ENCODE data around the gene ITIH3. TPM values are rescaled to one million over a fixed set of nuclear protein-coding genes. Genes with fewer than 3 reads are reported as not detected.

Gene ITIH3
- total RNA-seq, 4 donors from 2014 or later = 0.26 to 3.7 (median 1.3) TPM; not detected in 1

GRCh38 chr3:52844290-52844975 is 49.8 kb downstream of the ITIH3 start:
- 76 to 81% methylated on average over 15 to 18 of the region's 18 CpGs for WGBS, 2 donors
- peaks cover 0 to 56% (median under 1%) of the 10 kb centered on the region in 3 donors for H3K36me3 ChIP-seq
- H3K4me3 ChIP-seq = no peak overlapping the region
- H3K27ac ChIP-seq = peak overlapping the region; percentile 46 to 92 (median 78)
- H3K9me3 ChIP-seq = no peaks in the 10 kb centered on the region
- DNase-seq = no peak
- intact Hi-C loops (cut with DNase I) = no loop called here
- no peak for TF ChIP-seq CTCF (IDR thresholded peaks at IDR 0.05)
- no peak for TF ChIP-seq POLR2A (IDR thresholded peaks at IDR 0.05)
- H3K27me3 ChIP-seq = no peaks in the 10 kb centered on the region
- peaks cover 0 to 67% (median 37%) of the 10 kb centered on the region in 3 donors for H3K4me1 ChIP-seq

GRCh38 chr3:52845157-52845556 is 50.6 kb downstream of the ITIH3 start:
- Histone ChIP-seq H3K4me3 (no peak overlapping the region), H3K27ac (peak overlapping the region; percentile 31 to 92 (median 78)), H3K36me3 (peaks cover 0 to 60% (median 6%) of the 10 kb centered on the region in 3 donors), H3K27me3 (no peaks in the 10 kb centered on the region), H3K9me3 (no peaks in the 10 kb centered on the region), H3K4me1 (peaks cover 0 to 67% (median 37%) of the 10 kb centered on the region in 3 donors)
- intact Hi-C loops (cut with DNase I) = no loop called here
- WGBS, 2 donors = 34 to 35% methylated on average over 6 of the region's 6 CpGs
- no peak for DNase-seq
- TF ChIP-seq CTCF (IDR thresholded peaks at IDR 0.05) (no peak), POLR2A (IDR thresholded peaks at IDR 0.05) (no peak)

GRCh38 chr3:52845691-52846431 is 51.3 kb downstream of the ITIH3 start:
- Histone ChIP-seq H3K27me3 (no peaks in the 10 kb centered on the region), H3K4me1 (peaks cover 0 to 67% (median 37%) of the 10 kb centered on the region in 3 donors), H3K27ac (peak overlapping the region; percentile 31 to 92 (median 78)), H3K36me3 (peaks cover 0 to 60% (median 6%) of the 10 kb centered on the region in 3 donors), H3K4me3 (no peak overlapping the region), H3K9me3 (no peaks in the 10 kb centered on the region)
- DNase-seq = no peak
- intact Hi-C loops (cut with DNase I) = no loop called here
- WGBS, 2 donors = 68 to 71% methylated on average over 5 to 6 of the region's 7 CpGs
- TF ChIP-seq CTCF (IDR thresholded peaks at IDR 0.05) (peak in 5 of 6 experiments; percentile 12 to 39 (median 27)), POLR2A (IDR thresholded peaks at IDR 0.05) (no peak)

GRCh38 chr3:52846432-52846965 is 51.9 kb downstream of the ITIH3 start:
- no peak for DNase-seq
- TF ChIP-seq CTCF (IDR thresholded peaks at IDR 0.05) (no peak), POLR2A (IDR thresholded peaks at IDR 0.05) (no peak)
- intact Hi-C loops (cut with DNase I) = no loop called here
- H3K4me3 ChIP-seq = no peak overlapping the region
- peaks cover 0 to 62% (median 37%) of the 10 kb centered on the region in 3 donors for H3K4me1 ChIP-seq
- H3K27ac ChIP-seq = peak overlapping the region in 3 of 4 donors; percentile 76 to 92 (median 79)
- WGBS, 2 donors = 71 to 72% methylated on average over 14 to 15 of the region's 15 CpGs
- H3K9me3 ChIP-seq = no peaks in the 10 kb centered on the region
- peaks cover 0 to 60% (median 6%) of the 10 kb centered on the region in 3 donors for H3K36me3 ChIP-seq
- no peaks in the 10 kb centered on the region for H3K27me3 ChIP-seq

- TF ChIP-seq POLR2A (IDR thresholded peaks at IDR 0.05) (no peak), CTCF (IDR thresholded peaks at IDR 0.05) (no peak)
- peaks cover 0 to 60% (median 6%) of the 10 kb centered on the region in 3 donors for H3K36me3 ChIP-seq
Measured at GRCh38 chr3:52847241-52847640, 52.6 kb downstream of the ITIH3 start.

More at GRCh38 chr3:52847241-52847640, 52.6 kb downstream of the ITIH3 start:
- WGBS, 2 donors = 93 to 95% methylated on average over 6 of the region's 6 CpGs
- no peaks in the 10 kb centered on the region for H3K9me3 ChIP-seq
- no peak overlapping the region for H3K4me3 ChIP-seq
- peaks cover 0 to 54% (median 37%) of the 10 kb centered on the region in 3 donors for H3K4me1 ChIP-seq
- no peaks in the 10 kb centered on the region for H3K27me3 ChIP-seq
- peak overlapping the region in 1 of 4 donors; percentile 79 for H3K27ac ChIP-seq
- intact Hi-C loops (cut with DNase I) = no loop called here
- no peak for DNase-seq

Measured in esophagus squamous epithelium (tissue), 5 donors.